Measurements from ENCODE around the gene SLC25A2.
"Not testable (repeated sequence)": the region's sequence is repeated elsewhere in the genome, so short reads cannot be mapped to it uniquely, and the experiment has no call there.

The SLC25A2 gene

GRCh38 chr5:141303756-141304155 lies at the start of gene SLC25A2:
Gene SLC25A2, minus strand, starts transcription at chr5:141304049. Its CDS starts 184 bp downstream, at chr5:141303865.
- no peak for DNase-seq

GRCh38 chr5:141351591-141351990 lies 47.7 kb upstream of the SLC25A2 start:
- no peak for DNase-seq

- DNase-seq: peak; percentile 7
These were observed 46.2 kb upstream of the SLC25A2 start, which contains the start of gene PCDHGB1 for GRCh38 chr5:141349917-141350619. Gene PCDHGB1, plus strand, starts transcription at chr5:141350099. Its CDS starts 162 bp downstream, at chr5:141350261.

- DNase-seq: not testable (repeated sequence)
These were observed 42.2 kb upstream of the SLC25A2 start for GRCh38 chr5:141346017-141346416.

- DNase-seq: no peak
These were observed 41.5 kb upstream of the SLC25A2 start for GRCh38 chr5:141345327-141345726.

GRCh38 chr5:141343953-141344463 lies 40.2 kb upstream of the SLC25A2 start:
- DNase-seq: no peak

GRCh38 chr5:141343242-141343952 lies 39.5 kb upstream of the SLC25A2 start, which contains the start of gene PCDHGA3:
Gene PCDHGA3, plus strand, starts transcription at chr5:141343829. Its CDS starts 205 bp downstream, at chr5:141344034.
- DNase-seq: no peak

- no peak for DNase-seq
These were observed 38.9 kb upstream of the SLC25A2 start for GRCh38 chr5:141342773-141343172.

- DNase-seq: not testable (repeated sequence)
These were observed 37.0 kb upstream of the SLC25A2 start for GRCh38 chr5:141340781-141341354.

GRCh38 chr5:141338538-141339306 lies 34.9 kb upstream of the SLC25A2 start, which contains the start of gene PCDHGA2:
Gene PCDHGA2, plus strand, starts transcription at chr5:141338760.
- no peak for DNase-seq

- DNase-seq: not testable (repeated sequence)
These were observed 28.7 kb upstream of the SLC25A2 start for GRCh38 chr5:141332571-141332970.

- DNase-seq: no peak
These were observed 26.6 kb upstream of the SLC25A2 start, which contains the start of gene PCDHGA1 for GRCh38 chr5:141330299-141331080. Gene PCDHGA1, plus strand, starts transcription at chr5:141330514.

GRCh38 chr5:141328231-141328630 lies 24.4 kb upstream of the SLC25A2 start:
- DNase-seq: no peak

GRCh38 chr5:141326088-141326854 lies 22.4 kb upstream of the SLC25A2 start:
- DNase-seq: peak; percentile 64

GRCh38 chr5:141322261-141322660 lies 18.4 kb upstream of the SLC25A2 start:
- no peak for DNase-seq

- DNase-seq: peak; percentile 87
These were observed 16.6 kb upstream of the SLC25A2 start, which contains the start of gene TAF7 for GRCh38 chr5:141320225-141321169. Gene TAF7, minus strand, starts transcription at chr5:141320784. Its CDS starts 740 bp downstream, at chr5:141320044.

- no peak for DNase-seq
These were observed 15.8 kb upstream of the SLC25A2 start for GRCh38 chr5:141319699-141320098.

- DNase-seq: no peak
These were observed 15.4 kb upstream of the SLC25A2 start for GRCh38 chr5:141319202-141319601.

GRCh38 chr5:141316963-141317362 lies 13.1 kb upstream of the SLC25A2 start:
- not testable (repeated sequence) for DNase-seq

Measured in activated effector memory CD4-positive, alpha-beta T cell treated with Interleukin-2 at 50 U/mL for 16 hours (primary cell).